GM21390 (cell line): ENCODE data around the gene FAM89B.
"Not testable (repeated sequence)": the region's sequence is repeated elsewhere in the genome, so short reads cannot be mapped to it uniquely, and the experiment has no call there.

Source experiments
- ATAC-seq: cut with Tn5 transposase; IDR thresholded peaks from one replicate; pipeline ENCODE4 v1.9.1; 2021; ENCODE audit not compliant: unreplicated experiment

FAM89B gene

DNA sequence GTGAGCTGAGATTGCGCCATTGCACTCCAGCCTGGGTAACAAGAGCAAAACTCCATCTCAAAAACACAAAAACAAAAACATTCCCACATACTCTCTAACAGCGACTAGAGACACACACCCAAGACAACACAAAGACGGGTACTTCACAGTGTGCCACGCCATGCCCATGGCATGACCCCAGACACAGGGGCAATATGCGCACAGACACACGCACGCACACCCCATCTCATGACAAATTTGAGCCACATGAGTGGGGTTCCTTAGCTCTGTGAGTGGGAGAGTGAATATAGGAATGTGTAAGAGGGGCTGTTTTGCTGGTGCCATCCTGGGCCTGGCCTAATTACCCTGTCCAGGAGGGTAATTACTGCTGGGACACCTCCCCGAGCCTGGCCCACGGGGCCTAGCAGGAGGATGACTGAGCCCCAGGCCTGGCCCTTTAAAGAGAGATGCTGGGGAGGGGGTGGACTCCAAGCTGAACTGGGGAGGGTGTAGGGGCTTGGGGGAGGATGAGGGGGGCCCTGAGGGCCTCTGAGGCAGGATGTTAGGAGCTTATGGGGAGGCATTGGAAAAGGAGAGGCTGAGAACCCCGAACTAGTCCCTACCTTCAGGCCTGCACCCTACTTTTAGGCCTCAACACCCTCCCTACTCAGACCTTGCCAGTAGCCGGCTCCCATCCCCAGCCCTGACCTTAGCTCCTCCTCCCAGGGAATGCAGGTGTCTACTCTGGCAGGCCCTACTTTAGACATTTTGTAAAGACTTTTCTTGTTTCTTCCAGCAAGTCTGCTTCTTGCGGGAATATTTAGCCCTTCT lies 15.7 kb upstream of the FAM89B start:
- no peak for ATAC-seq

DNA sequence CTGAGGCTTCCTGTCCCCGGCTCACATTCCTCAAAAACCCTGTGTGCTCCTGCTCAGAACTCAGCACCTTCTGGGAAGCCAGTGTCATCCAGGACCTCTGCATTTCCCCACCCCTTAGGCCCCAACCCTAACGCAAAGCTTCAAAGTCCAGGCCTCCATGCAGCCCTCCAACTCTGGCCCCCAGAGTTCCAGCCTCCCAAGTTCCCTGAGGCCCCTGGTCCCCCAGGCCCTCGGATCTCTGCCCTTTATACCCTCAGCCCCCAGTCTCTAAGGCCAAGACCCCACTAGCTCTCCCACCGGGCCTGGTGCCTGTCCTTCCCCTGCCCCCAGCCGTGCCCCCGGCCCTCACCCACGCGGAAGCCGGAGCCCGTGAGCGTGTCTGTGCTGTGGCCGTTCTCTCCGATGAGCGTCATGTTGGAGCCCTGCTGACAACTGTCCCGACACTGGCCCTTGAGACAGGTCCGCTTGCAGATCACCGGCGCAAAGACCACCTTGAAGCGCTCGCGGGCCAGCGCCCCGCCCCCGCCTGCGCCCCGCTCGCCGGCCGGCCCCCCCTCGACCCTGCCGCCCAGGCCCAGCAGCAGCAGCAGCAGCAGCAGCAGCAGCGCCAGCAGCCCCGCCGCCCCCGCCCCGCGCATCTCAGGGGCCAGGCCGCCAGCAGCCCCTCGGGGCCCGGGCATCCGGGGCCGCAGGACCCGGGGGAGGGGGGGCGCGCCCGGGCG lies 14.9 kb upstream of the FAM89B start:
- no peak for ATAC-seq

DNA sequence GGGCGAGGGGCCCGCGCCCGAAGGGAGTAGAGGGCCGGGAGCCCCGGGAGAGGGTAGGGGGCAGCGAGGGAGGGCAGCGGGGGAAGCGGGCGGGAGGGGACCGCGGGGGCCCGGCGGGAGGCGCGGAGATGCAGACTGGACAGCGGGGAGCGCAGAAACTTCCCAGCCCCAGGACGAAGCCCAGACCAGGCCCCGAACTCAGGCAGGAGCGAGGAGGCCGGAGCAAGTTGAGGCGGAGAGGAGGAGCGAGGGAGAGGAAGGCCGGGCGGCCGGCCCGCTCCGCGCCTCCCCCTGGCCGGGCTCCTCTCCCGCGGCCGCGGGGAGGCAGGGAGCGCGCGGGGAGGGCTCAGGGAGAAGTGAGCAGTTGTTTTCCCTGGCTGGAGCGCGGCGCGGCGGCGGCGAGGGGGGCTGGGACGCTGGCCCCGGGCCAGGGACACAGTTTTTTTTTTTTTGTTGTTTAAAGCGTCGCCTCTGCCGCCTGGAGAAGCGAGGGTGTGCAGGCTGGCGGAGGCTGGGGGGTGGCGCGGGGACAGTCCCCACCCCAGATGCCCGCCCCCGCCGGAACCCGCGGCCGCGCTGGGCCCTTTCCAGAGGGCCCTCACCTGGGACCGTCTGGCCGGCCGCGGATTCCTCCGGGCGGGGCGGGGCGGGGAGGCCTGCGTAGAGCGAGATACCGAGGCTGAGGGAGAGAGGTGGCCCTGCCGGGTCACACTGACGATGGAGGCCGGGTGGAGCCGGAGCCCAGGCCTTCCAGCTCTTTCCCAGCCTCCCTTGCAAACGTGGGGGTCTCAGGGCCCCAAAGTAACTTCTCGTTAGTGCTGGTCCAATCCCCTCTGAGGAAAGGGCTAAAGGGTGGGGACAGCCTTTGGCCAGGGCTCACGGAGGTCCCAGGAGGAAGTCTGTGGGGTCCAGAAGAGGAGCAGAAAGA lies 14.1 kb upstream of the FAM89B start, which contains the start of gene LTBP3:
Gene LTBP3 (minus strand): TSS at position 358 of the 928 bp plus-strand sequence. CDS start 400 bp downstream, outside the sequence.
- no peak for ATAC-seq

DNA sequence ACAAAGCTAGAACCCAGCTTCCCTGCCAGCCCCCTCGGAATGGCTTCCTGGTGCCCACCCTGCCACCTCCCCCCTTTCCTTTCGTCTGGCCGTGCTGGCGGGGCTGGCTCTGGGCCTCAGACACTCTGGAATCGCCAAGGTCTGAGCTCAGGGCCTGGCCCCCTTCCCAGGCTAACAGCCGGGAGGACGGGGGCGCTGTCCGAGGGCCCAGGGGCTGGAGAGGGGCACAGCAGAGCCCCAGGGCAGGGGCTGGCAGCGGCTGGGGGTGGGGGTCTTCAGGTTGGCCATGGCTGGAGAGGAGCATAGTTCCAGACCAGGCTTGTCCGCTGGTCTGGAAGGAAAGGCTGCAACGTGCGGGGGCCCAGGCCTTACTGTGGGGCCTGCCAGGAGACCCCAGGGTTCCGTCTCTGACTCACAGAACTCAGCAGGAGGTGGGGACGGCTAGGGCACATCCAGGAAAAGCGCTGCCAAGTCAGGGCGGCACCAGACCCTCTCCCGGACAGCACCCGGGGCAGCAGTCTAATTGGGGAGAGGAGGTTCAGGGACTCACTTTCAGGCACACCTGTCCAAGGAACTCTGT lies 13.3 kb upstream of the FAM89B start:
- ATAC-seq, result no peak

DNA sequence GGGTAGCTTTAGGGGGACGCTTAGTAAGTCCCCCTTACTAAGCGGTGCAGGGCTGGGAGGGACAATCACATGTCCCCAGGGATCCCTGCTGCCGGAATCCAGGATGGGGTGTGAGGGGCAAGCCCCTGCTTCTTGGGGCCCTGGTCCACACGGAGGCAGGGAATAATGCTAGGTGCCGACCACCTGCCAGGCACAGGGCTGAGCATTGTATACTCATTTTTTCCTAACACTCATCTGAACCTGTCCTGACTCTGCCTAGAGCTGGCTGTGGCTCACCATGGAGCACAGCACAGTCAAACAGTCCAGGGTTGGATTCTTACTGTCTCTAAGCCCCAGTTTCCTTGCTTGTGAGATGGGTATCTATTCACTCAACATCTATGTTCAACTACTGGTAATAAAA lies 12.8 kb upstream of the FAM89B start:
- ATAC-seq, result no peak

DNA sequence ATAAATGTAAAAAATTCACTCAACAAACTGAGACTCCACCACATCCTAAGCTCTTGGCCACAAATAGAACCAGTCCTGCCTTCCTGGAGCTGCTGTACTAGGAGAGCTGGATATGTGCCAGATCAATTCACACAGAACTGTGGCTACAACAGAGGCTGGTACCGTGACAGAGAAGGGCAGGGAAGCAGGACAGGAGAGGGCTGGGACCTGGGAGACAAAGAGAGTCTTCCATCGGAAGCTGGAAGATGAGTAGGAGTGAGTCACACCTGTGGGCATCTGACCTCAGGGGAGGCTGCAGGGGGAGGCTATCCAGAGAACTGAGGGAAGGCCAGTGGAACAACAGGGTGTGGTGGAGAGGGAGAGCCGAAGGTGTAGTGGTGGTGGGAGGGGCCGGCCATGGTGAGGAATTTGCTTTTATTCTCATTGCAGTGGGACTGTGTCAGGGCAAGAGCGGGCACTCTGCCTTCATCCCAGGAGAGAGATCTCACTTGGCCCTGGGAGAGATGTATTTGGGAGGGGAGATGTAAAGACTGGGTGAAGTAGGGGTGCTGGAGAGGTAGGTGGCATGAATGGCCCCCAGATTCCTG lies 12.3 kb upstream of the FAM89B start:
- no peak for ATAC-seq

DNA sequence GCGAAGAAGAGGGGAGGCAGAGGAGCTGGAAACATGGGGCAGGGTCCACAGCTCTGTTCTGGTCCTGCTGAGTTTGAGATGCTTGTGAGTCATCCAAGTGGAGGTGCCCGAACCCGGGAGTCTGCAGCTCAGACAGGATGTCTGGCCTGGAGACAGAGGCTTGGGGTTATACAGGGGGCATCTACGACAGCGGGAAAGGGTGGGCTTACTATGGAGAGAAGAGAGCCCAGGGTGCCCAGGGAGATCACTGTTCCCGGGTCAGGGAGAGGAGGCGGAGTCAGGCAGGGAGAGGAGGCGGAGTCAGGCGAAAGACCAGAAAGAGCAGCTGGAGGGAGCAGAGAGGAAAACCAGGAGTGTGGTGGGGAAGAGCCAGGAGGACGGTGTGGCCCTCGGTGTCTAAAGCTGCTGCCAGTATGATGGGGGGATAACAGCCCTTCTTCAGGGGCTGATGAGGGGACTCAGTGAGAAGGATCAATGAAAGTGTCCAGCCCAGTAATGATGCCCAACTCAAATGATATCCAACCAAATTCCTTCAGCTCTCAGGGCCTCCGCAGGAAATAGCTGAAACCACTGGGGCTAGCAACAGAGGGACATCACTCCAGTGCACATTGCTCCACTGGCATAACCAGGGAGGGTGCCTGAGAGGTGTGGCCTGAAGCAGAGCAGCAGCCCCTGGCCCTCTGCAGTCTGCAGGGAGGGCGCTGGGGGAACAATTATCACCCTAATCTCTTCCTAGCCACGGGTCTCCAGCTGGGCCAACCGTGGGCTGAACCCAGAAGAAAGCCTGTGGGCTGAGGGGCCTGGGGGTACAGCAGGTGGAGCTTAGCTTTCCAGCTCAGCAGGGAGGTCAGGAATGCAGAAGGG lies 11.6 kb upstream of the FAM89B start:
- ATAC-seq, result no peak

DNA sequence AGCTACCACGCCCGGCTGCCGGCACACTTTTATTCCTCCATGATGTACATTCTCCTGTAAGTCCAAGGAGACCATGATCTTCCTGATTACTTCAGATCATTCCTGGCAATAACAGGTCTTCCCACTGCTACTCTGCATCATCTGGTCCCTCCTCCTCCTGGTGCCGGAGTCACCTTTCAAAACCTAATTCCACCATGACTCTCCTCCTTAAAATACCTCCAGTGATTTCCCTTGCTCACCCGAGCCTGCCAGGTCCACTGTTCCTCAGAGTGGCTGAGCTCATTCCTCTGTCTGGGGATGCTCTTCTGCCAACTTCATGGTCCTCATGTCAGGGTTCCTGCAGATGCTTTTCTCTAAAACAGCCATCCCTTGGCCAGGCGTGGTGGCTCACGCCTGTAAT lies 10.3 kb upstream of the FAM89B start:
- no peak for ATAC-seq

DNA sequence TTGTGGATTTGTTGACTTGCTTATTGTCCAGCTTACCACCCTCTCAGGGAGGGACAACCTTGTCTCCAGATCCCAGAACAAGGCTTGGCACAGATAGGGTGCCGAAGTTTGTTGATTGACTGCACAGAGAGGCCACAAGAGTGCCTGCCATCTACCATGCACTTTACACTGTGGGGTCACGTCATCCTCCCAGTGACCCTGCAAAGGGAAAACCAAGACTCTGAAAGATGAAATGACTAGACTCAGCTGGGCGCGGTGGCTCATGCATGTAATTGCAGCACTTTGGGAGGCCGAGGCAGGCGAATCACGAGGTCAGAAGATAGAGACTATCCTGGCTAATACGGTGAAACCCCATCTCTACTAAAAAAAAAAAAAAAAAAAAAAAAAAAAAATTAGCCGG lies 9.6 kb upstream of the FAM89B start:
- ATAC-seq, result no peak

DNA sequence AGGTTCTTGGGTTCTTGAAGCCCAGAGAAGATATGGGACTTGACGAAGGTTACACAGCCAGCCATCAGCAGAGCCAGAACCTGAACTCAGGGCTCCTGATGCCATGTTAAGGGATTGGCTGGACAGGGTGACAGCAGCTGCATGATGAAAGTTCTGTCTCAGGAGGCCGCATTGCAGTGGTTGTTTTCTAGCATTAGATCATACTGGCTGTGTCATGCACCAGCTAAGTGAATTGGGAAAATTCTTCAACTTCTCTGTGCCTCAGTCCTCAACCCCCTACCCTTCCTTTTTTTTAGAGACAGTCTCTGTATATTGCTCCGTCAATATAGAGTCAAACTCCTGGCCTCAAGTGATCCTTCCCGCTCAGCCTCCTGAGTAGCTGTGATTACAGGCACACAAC lies 8.7 kb upstream of the FAM89B start:
- no peak for ATAC-seq

DNA sequence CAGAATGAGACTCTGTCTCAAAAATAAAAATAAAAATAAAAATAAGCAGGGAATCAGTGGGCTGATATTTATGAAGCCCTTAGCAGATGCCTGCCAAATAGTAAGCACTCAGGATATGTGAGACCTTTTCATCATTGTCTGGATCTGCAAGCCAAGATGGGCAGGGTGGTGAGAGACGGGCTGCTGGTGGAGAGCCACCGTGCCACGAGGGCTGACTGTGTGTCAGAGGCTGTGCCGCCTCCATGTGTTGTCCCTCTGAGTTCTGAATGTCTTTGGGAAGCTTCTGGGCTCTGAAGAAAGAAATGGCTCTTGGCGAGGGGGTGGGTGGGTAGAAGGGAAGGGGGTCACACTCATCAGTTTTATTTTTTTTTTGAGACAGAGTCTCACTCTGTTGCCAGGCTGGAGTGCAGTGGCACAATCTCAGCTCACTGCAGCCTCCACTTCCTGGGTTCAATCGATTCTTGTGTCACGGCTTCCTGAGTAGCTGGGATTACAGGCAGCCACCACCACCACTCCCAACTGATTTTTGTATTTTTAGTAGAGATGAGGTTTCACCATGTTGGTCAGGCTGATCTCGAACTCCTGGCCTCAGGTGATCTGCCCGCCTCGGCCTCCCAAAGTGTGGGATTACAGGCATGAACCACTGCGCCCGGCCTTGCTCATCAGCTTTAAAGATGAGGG lies 7.3 kb upstream of the FAM89B start:
- ATAC-seq, result not testable (repeated sequence)

DNA sequence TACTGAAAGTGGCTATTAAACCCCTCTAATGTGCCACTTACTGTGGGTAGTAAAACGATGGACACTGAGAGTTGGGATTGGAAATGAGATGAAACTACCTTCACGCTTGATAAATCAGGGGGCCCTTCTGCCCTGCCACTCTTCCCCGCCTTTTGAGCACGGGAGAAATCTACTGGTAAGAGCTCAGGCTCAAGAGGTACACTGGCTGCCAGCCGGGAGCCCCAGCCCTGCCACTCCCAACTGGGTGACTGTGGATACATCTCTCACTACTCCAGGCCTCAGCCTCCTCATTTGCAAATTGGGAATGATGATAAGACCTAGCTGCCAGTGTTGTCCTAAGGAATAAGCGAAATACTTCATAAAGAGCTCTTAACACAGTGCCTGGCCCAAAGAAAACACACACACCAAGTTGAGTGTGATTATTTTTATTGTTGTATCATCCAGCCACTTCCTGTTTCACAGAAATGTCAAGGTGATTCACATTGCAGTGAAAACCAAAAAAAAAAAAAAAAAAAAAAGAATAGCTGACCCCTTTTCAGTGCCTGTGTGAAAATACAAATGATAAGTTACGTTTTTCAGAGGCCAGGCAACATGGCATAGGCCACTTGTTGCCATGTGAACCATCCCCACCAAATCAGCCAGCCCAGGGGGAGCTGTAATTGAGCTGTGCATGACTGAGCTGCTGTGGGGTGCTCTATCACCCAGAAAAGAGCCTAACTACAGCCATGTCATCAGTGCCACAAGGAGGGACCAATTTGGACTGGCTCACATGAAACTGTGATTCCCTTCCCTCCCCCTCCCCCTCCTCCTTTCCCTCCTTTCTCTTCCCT lies 6.5 kb upstream of the FAM89B start:
- no peak for ATAC-seq

DNA sequence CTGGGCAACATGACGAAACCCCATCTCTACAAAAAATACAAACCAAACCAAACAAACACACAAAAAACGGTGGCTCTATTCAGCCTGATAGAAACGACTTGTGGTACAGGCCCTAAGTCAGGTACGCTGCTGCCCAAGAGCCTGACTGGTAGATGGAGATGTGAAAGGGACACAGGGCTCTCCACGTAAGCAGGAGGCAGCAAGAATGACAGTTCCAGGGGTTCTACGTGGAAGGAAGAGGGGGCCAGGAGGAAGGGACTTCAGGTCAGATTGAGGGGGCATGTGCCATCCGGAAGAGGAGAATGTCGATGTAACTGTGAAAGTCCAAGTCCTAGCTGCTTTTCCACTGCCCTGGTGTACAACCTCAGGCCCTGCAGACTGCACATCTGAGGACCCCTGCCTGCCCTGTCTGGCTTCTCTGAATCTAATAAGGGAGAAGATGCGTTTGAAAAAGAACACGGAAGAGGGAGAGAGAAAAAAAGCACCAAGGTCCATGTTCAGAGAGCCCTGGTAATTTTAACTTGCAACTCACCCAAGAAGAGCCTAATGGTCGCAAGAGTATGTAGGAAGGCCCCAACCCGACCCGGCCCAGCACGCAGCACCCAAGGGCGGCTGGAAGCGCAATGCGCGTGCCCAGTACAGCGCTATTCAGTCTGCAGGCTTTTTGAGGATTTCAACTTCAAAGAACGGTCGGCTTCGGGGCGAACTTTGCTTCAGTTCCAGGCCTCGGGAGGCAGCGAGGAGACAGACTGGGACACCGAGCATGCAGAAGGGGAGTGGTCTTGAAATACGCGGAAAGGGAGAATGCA lies 3.0 kb upstream of the FAM89B start:
- no peak for ATAC-seq

DNA sequence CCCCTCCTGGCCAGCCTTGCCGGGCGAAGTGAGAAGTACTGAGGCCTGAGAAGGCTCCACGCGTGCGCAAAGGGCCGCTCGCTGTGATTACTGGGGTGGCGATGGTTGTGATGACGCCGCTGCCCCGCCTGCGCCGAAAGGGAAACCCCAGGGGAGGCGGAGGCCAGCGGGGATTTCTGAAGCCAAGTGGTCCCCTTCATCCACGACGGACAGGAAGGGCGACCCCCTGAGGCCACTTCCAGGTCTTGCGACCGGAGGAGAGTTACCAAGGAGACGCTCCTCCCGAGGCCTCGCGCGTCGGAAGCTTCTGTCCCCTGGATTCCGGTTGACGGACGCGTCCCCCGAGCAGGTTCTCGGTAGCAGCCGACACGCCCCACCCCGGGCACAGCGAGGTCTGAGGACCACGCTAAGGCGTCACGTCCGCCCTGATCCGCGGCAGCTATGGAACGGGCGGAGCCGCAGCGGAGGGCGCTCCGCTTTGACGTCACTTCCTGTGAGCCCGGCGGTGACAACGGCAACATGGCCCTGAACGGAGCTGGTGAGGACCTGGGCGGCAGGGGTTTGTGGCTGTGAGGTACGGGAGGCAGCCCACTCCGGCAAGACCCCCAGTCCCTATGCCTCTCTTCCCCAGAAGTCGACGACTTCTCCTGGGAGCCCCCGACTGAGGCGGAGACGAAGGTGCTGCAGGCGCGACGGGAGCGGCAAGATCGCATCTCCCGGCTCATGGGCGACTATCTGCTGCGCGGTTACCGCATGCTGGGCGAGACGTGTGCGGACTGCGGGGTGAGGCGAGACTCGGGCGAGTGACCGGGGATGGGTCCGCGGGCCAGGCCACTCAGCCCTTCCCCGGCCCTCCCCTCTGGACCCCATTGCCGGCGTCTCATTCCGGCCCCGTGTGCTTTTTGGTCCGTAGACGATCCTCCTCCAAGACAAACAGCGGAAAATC lies 2.1 kb upstream of the FAM89B start, which contains the start of gene ZNRD2:
Gene ZNRD2 (plus strand): TSS at position 505 of the 946 bp plus-strand sequence. CDS start 15 bp downstream, at position 520.
- peak; percentile 56 for ATAC-seq

DNA sequence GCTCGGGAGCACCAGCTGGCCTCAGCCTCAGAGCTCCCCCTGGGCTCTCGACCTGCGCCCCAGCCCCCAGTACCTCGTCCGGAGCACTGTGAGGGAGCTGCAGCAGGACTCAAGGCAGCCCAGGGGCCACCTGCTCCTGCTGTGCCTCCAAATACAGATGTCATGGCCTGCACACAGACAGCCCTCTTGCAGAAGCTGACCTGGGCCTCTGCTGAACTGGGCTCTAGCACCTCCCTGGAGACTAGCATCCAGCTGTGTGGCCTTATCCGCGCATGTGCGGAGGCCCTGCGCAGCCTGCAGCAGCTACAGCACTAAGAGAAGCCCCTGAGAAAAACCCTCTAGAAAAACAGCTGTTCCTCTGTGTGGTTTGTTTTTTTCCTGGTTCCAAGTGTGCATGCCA lies 918 bp upstream of the FAM89B start:
- no peak for ATAC-seq

DNA sequence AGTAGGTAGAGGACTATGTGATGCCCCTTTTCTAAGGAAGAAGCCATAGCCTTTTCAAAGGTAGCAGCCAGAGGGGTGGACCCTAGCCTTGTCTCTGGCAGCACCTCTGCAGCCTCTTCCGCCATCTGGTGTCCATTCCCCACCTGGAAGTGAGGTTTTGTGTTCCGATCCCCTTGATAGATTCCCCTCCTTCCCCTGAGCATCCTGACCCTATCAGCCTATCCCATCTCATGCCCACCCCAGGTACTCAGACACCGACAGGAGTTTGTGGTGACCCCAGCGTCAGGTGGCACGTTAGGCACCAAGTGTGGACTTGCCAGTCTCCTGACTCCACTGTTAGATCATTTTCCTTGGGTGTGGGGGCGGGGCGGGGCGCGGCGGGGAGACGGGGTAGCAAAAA lies 398 bp upstream of the FAM89B start:
- no peak for ATAC-seq
